Measurements from ENCODE around the gene ATXN2L. TPM values are rescaled to one million over a fixed set of nuclear protein-coding genes. Genes with fewer than 3 reads are reported as not detected.
"Not testable (repeated sequence)": the region's sequence is repeated elsewhere in the genome, so short reads cannot be mapped to it uniquely, and the experiment has no call there.

Gene ATXN2L
- polyA plus RNA-seq, 3 donors: 84.8 to 148 (median 129) TPM

DNA sequence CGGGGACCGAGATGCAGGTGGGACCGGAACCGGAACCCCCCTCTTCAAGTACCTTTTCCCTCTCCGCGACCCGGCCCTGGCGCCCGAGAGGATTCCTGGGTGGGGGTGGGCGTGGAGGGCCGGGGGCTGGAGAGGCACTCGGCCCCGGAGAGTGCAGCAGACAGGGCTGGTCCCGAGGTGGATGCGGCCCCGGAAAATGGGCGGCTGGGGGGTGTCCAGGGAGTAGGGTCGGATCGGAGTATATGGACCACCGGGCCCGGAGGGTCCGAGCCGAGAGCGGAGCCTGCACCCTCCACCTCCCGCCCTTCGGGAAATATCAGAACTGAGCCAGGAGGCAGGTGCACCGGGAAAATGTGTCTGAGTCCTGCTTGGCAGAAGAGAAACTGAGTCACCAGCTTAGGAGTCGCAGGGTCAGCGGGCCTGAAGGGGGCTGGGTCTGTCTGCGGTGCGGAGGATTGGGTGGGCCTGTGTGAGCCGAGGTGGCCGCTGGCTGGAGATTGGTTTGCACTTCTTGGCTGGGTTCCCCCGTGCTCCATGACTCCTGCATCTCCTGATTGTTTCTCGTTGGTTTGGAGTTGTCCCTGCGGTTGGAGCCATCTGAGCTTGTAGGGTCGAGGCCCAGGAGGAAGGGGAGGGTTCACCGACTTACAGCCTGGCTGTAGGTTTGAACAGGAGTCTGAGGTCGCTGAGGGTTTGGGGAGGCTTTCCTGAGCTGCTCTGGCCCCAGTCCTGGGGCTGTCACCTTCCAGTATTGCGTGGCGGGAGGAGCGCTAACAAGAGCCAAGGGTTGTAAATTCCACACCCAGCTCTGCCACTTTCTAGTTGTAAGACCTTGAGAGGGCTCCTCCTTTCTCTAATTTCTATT, 41.4 kb downstream of the ATXN2L start:
- no peak for DNase-seq (ENCODE audit: extremely low read depth in 1 of 11, low read depth in 9 of 11, low spot score in 4 of 11)

DNA sequence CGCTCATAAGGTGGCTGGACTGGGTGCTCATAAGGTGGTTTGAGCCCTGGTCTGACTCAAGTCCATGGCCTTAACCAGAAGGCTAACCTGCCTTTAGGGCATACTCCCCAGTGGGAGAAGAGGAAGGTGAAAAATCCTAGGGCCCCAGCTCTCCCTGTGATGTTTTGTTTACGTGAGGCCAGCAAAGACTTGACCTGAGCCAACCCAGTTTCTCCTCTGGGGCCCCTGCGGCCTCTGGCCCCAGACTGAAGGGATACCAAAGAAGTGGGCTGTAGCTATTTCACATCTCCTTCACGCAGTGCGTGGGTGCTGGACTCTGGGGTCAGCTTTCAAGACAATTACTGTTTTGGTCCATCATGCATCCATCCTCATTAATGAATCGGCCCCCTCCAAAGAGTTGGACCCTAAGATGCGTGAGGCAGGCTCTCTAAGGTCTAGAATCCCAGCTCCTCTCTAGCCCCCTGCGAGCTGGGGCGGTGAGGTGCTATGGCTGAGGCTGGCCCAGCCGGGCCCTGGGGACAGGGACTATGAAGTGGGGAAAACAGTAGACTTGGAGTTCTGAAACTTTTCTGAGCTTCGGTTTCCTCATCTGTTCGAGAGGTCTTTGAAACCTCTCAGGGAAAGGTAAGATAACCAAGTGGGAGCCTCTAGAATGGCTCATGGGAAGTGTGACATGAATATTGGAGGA, 42.3 kb downstream of the ATXN2L start:
- DNase-seq (ENCODE audit: extremely low read depth in 1 of 11, low read depth in 9 of 11, low spot score in 4 of 11): no peak

DNA sequence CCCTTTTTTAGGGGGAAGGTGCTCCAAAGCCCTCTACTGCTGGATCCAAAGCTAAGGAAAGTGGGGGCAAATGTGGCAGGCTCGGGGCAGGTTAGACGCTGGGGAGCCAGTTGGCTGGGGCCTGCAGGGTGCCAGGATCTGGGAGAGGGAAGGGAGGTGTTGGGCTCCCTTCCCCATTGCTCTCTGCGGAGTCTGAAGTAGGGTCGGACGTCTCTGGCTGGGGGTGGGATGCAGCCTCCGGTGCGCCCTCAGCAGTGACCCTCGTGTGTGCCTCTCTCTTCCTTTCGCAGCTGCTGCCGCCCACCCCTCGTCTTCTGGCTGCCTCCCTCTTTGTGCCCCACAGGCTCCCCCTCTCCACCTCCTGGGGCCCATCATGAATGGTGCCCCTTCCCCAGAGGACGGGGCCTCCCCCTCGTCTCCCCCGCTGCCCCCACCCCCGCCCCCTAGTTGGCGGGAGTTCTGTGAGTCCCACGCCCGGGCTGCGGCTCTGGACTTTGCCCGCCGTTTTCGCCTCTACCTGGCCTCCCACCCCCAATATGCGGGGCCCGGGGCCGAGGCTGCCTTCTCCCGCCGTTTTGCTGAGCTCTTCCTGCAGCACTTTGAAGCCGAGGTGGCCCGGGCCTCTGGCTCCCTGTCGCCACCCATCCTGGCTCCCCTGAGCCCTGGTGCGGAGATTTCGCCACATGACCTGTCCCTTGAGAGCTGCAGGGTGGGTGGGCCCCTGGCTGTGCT, 43.1 kb downstream of the ATXN2L start:
- no peak for DNase-seq (ENCODE audit: extremely low read depth in 1 of 11, low read depth in 9 of 11, low spot score in 4 of 11)

DNA sequence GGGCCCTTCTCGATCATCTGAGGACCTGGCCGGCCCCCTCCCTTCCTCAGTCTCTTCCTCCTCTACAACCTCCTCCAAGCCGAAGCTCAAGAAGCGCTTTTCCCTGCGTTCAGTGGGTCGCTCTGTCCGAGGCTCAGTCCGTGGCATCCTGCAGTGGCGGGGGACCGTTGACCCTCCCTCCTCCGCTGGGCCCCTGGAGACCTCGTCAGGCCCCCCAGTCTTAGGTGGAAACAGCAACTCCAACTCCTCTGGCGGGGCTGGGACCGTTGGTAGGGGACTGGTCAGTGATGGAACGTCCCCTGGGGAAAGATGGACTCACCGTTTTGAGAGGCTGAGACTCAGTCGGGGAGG, 43.6 kb downstream of the ATXN2L start:
- no peak for DNase-seq (ENCODE audit: extremely low read depth in 1 of 11, low read depth in 9 of 11, low spot score in 4 of 11)

DNA sequence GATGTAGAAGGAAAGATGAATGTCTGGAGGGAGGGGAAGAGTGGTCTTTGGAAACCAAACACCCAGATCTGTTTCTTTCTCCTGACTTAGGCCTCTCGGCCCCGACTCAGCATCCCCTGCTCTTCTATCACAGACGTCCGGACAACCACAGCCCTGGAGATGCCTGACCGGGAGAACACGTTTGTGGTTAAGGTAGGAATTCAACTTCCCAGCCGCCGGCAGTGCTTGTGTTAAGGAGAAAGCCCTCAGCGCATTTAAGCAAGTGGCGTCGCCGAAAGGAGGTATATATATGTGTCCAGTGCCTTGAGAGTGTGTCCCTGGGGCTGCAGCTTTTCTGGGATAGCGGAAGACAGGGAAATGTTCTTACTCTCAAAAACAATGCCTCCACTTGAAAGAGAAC, 44.4 kb downstream of the ATXN2L start:
- no peak for DNase-seq (ENCODE audit: extremely low read depth in 1 of 11, low read depth in 9 of 11, low spot score in 4 of 11)

DNA sequence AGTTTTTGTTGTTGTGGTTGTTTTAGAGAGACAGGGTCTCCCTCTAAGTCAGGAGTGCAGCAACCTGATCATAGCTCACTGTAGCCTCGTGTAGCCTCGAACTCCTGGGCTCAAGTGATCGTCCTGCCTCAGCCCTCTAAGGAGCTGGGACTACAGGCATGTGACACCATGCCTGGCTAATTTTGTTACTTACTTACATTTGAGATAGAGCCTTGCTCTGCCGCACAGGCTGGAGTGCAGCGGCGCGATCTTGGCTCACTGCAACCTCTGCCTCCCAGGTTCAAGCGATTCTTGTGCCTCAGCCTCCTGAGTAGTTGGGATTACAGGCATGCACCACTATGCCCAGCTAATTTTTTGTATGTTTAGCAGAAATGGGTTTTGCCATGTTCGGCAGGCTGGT, 44.8 kb downstream of the ATXN2L start:
- DNase-seq (ENCODE audit: extremely low read depth in 1 of 11, low read depth in 9 of 11, low spot score in 4 of 11): not testable (repeated sequence)

DNA sequence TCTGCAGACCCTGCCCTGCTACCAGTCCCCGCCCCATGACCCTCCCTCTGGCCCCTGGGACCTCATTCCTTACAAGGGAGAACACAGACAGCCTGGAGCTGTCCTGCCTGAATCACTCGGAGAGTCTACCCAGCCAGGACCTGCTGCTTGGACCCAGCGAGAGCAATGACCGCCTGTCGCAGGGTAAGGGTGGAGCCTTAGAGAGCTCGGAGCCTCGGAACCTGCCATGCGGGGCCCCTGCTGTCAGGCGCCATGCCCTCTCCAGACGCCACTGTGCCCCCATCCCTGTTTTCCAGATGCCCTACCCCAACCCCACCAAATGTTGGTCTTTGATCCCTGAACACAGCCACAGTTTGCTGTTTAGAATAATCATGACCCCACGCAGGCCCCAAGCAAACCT, 46.4 kb downstream of the ATXN2L start:
- no peak for DNase-seq (ENCODE audit: extremely low read depth in 1 of 11, low read depth in 9 of 11, low spot score in 4 of 11)

DNA sequence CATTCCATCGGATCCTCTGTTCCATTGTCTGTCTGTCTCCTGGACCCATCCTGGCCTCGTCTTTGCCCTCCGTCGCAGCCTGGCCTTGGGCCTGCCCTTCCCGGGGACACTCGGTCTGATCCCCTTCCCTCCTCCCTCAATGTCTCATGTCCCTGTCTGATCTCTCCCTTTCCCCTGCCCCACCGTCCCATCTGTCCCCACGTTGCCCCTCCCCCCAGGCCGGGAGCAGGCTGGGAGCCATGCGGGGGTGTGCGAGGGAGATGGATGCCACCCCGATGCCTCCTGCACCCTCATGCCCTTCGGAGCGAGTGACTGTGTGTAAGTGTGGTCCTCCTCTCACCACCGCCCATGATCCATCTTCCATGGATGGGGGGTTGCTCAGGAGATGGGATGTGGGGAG, 50.2 kb downstream of the ATXN2L start:
- no peak for DNase-seq (ENCODE audit: extremely low read depth in 1 of 11, low read depth in 9 of 11, low spot score in 4 of 11)

DNA sequence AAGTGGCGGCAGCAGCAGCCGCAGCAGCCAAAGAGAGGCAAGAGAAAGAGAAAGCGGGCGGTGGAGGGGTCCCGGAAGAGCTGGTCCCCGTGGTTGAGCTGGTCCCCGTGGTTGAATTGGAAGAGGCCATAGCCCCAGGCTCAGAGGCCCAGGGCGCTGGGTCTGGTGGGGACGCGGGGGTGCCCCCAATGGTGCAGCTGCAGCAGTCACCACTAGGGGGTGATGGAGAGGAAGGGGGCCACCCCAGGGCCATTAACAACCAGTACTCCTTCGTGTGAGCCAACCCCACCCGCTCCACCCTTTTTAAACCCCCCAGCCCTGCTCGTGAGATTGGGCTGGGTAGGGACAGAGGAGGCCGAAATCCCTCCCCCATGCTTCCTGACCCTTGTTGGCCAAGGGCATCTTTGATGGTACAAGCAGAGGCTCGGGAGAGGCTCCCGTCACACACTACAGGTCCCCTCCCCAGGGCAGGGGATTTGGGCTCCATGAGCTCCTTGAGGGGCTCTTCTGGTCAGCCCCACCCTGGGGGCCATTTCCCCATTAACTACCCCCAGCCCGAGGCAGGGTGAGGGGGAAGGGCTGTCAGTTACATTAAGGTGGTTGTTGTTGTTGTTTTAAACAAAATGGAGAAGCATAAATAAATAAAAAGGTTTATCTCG, 50.9 kb downstream of the ATXN2L start:
- no peak for DNase-seq (ENCODE audit: extremely low read depth in 1 of 11, low read depth in 9 of 11, low spot score in 4 of 11)

DNA sequence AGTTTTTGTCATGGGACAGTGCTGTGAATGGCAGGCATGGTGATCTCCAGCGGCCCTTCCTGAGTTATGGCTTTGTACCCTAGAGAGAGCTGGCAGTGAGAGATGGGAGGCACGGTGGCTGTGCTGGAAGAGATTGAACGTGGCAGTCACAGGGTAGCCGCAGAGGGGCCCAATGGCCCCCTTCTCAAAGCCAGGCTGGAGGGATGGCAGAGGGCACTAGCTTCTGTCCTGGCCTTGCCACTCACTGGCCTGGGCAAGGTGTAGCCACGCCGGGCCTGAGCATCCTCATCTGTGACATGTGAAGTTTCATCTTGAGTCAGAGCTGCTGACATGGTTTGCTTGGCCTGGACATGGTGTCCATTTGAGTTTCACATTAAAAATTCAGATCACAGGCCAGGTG, 51.6 kb downstream of the ATXN2L start:
- no peak for DNase-seq (ENCODE audit: extremely low read depth in 1 of 11, low read depth in 9 of 11, low spot score in 4 of 11)

DNA sequence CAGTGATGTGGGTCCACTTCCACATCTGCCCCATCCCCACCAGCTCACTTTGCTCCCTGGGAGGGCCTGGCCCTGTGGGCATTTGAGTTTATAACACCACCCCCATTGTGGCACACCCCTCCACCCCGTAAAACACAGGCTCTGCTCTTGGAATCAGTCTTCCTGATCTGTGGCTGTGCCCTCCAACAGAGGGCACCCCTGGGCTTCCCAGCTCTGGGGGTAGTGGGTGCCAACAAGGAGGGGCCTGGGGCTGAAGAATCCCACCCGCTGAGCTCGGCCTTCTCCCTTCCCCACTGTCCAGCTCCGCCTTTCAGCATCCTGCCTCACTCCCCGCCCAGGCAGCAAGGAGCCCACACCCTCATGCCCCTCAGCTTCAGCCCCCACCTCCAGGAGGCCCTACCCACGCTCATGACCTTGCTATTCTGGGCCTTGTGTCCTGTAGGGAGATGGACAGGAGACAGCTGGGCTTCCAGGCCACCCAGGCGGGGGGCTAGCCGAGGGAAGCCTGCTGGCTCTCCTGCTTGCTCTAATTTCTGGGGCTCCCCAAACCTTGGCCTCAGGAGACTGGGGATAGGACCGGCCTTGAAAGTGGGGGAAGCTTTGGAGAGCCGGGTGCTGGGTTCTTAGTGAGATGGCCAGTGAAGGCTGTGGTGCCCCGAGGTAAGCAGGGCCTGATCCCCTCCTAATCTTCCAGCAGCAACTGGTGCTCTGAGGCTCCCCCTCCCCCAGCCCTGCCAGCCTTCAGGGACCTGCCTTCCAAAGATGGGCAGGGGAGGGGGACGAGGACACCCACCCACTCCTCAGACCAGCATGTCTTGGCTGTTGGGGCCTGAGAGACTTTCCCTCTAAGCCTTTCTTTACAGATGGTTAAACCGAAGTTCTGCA, 52.6 kb downstream of the ATXN2L start:
- DNase-seq (ENCODE audit: extremely low read depth in 1 of 11, low read depth in 9 of 11, low spot score in 4 of 11): no peak

DNA sequence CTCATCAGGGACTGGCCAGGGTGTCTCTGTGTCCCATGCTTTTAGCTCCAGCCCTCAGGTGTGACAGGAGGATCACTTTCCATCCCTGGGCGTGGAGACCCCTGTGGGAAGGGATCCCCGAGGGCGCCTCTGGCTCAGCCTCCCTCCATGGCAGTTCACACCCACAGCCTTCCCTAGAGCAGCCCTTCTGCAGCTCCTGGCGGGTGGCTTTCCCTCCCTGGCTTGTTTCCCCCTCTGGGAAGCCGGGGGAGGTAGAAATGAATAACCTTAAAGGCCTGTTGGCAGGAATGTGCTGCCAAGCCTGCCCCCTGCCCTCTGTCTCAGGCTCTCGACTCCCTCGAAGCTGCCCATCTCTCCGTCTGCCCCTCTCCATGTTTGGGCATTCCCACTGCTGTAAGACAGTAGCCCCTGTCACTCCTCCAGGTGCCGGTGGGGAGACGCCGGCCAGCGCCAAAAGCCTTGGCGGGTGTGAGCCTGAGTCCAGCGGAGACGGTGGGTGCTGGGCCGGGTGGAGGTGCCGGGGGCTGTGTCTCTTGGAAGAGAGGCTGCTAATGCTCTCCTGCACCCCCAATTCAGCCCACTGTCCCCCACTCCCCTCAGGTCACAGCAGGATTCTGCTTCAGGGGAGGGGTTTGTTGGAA, 53.3 kb downstream of the ATXN2L start:
- no peak for DNase-seq (ENCODE audit: extremely low read depth in 1 of 11, low read depth in 9 of 11, low spot score in 4 of 11)

DNA sequence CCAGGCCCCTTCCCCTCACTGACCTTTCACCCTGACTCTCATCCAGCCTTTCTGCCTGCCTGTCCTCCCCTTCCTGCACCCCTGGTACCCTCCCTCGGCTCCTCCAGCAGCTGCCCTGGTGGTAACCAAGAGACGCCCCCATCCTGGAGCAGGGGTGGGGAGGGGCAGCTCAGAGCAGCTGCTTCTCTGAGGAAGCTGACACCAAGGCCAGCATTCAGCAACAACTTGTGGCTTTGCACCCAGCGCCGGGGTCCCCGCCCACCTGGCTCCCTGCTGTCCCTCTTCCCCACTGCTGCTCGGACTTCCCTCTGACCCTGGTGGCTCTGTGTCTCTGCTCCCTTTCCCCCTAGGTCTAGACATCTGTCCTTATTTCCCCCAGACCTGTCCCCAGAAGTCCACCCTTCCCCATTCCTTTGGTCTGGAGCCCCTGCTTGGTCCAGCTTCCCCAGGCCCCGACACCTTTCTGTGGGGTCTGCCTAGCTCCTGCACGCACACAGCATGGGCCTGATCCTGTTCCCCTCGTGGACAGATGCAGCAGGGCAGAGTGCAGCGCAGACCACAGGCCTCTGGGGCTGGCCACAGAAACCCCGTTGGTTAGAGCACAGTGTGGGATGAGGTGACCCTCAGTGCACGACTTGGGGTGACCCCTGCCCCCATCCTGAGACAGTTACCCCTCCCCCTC, 54.3 kb downstream of the ATXN2L start:
- DNase-seq (ENCODE audit: extremely low read depth in 1 of 11, low read depth in 9 of 11, low spot score in 4 of 11): no peak

DNA sequence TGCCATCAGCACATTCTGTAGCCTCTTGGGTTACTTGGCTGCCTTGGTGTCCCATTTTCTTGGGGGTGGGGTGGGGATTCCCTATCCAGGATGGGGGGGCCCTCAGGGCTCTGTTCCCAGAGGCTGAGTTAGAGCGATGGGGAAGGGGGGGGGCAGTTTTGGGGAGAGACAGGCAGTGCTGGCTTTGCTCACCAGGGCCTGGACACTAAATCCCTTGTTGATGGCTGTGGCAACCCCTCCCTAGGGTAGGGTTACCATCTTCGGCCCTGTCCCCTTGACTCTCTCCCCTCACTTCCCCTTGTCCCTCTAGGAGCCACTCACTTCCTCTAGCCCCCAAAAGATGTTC, 54.8 kb downstream of the ATXN2L start:
- DNase-seq (ENCODE audit: extremely low read depth in 1 of 11, low read depth in 9 of 11, low spot score in 4 of 11): no peak

DNA sequence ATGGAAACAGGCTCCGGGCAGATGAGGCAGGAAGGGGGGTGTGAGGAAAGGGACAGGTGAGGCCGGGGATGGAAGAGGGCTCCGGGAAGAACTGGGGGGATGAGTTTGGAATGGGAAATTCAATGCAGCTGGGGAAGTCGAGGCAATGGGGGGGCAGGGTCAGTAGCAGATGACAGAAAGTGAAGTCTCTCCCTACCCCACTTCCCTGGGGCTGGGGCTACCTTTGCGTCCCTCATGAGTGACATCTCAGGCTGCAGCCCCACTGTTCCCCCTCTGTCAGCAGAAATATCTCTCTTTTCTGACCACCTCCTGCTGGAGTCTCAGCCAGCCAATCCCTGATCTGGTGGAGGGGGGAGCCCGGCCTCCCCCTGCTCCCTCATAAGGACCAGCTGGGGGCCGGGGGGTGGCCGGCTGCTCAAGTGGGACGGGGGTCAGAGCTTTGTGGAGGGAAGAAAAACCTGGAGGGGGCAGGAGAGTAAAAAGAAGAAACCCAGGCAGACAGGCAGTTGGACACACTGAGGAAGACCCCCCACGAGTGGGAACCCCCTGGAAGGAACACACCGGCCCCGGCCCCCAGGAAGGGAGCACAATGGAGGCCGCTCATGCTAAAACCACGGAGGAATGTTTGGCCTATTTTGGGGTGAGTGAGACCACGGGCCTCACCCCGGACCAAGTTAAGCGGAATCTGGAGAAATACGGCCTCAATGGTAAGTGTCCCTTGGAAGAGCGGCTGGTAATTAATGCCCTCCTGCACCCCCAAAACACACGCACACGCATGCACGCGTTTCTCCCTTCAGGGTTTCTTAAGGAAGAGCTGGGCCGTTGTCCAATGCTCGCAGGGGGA, 55.5 kb downstream of the ATXN2L start, which contains the start of gene ATP2A1:
Gene ATP2A1 (plus strand): TSS at position 406 of the 844 bp plus-strand sequence. CDS start 184 bp downstream, at position 590.
- no peak for DNase-seq (ENCODE audit: extremely low read depth in 1 of 11, low read depth in 9 of 11, low spot score in 4 of 11)

DNA sequence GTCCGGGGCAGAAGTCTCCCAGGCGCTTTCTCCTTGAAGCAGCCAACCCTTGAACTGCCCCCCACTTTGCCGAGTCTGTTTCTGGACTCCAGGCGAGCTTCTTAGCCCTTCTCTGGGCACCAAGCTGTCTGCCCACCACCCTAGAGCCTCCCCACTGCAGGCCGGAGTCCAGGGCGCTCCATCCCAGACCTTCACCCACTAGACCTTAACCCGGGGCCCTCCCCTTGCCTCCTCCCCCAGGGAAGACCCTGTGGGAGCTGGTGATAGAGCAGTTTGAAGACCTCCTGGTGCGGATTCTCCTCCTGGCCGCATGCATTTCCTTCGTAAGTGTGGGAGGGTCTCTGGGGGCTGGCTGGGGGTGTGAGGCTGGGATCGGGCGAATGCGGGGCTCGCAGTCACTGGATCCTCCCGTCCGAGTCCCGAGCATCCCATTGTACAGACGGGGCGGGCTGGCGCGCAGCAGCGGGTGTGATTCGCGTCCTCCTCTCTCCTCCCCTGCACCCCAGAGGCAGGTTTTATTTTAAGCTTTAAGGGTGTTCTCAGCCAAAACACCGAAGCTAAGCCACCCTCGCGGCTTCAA, 56.6 kb downstream of the ATXN2L start:
- DNase-seq (ENCODE audit: extremely low read depth in 1 of 11, low read depth in 9 of 11, low spot score in 4 of 11): no peak

All from renal cortex interstitium (tissue), 11 donors.